Measurements from ENCODE around the gene BCS1L.
"Not testable (repeated sequence)": the region's sequence is repeated elsewhere in the genome, so short reads cannot be mapped to it uniquely, and the experiment has no call there.

The BCS1L gene

GRCh38 chr2:218662377-218662776 lies 2.9 kb downstream of the BCS1L start:
- DNase-seq (ENCODE audit: low read depth) = no peak

GRCh38 chr2:218662827-218663226 lies 3.3 kb downstream of the BCS1L start:
- no peak for DNase-seq (ENCODE audit: low read depth)

GRCh38 chr2:218663901-218664300 lies 4.4 kb downstream of the BCS1L start:
- DNase-seq (ENCODE audit: low read depth) = no peak

GRCh38 chr2:218664653-218665052 lies 5.2 kb downstream of the BCS1L start:
- no peak for DNase-seq (ENCODE audit: low read depth)

GRCh38 chr2:218671097-218671653 lies 11.7 kb downstream of the BCS1L start:
- no peak for DNase-seq (ENCODE audit: low read depth)

GRCh38 chr2:218671654-218672566 lies 12.4 kb downstream of the BCS1L start, which contains the start of the genes RNF25 and STK36:
TSS of gene RNF25 (minus strand) at chr2:218672002. CDS start at chr2:218671970, 32 bp downstream.
TSS of gene STK36 (plus strand) at chr2:218672086. CDS start at chr2:218672830, 744 bp downstream.
- DNase-seq (ENCODE audit: low read depth) = peak; percentile 72

- DNase-seq (ENCODE audit: low read depth) = no peak
Measured at GRCh38 chr2:218679119-218679518, 19.6 kb downstream of the BCS1L start.

GRCh38 chr2:218680061-218680460 lies 20.6 kb downstream of the BCS1L start:
- DNase-seq (ENCODE audit: low read depth) = no peak

GRCh38 chr2:218687400-218688060 lies 28.0 kb downstream of the BCS1L start:
- DNase-seq (ENCODE audit: low read depth) = not testable (repeated sequence)

- no peak for DNase-seq (ENCODE audit: low read depth)
Measured at GRCh38 chr2:218691234-218691633, 31.8 kb downstream of the BCS1L start.

- DNase-seq (ENCODE audit: low read depth) = no peak
Measured at GRCh38 chr2:218694405-218695145, 35.1 kb downstream of the BCS1L start.

GRCh38 chr2:218698885-218699284 lies 39.4 kb downstream of the BCS1L start:
- no peak for DNase-seq (ENCODE audit: low read depth)

- DNase-seq (ENCODE audit: low read depth) = no peak
Measured at GRCh38 chr2:218701806-218702205, 42.3 kb downstream of the BCS1L start.

GRCh38 chr2:218703341-218703740 lies 43.9 kb downstream of the BCS1L start:
- DNase-seq (ENCODE audit: low read depth) = no peak

- DNase-seq (ENCODE audit: low read depth) = no peak
Measured at GRCh38 chr2:218708086-218708485, 48.6 kb downstream of the BCS1L start.

GRCh38 chr2:218709908-218710307 lies 50.4 kb downstream of the BCS1L start:
- no peak for DNase-seq (ENCODE audit: low read depth)

- DNase-seq (ENCODE audit: low read depth) = no peak
Measured at GRCh38 chr2:218710334-218710686, 50.8 kb downstream of the BCS1L start.

- DNase-seq (ENCODE audit: low read depth) = peak; percentile 98
Measured at GRCh38 chr2:218710687-218711549, 51.4 kb downstream of the BCS1L start, which contains the start of gene TTLL4. TSS of gene TTLL4 (plus strand) at chr2:218710835. CDS start at chr2:218737677, 26,842 bp downstream.

- DNase-seq (ENCODE audit: low read depth) = no peak
Measured at GRCh38 chr2:218711550-218711929, 52.1 kb downstream of the BCS1L start.
